ENCODE results near the gene CATSPER4.

The CATSPER4 gene

DNA sequence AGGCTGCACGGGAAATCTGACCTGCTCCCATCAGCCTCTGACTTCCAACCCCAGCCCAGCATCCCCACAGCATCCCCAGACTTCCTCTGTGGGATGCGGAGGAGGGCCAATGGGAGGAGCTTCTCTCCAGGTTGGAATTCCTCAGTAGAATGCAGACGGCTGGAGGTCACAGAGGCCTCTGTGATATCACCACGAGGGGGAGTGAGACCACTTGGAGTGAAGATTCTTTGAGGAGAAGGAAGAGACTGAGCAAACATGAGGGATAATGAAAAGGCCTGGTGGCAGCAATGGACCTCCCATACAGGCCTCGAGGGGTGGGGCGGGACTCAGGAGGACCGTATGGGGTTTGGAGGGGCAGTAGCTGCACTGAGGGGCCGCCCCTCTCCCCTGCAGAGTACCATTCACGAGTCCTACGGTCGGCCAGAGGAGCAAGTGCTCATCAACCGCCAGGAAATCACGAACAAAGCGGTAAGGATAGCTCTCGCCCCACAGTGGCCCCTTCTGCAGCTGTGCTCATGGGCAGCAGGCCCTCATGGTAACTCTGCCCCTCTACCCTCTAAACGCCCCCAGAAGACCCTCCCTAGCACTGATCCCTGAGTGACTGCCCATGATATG, at the start of gene CATSPER4:
Gene CATSPER4, plus strand, starts transcription at position 230 of the 615 bp plus-strand sequence. Its CDS starts 26 bp downstream, at position 256.
- H3K27ac ChIP-seq = no peak within 1 kb of the TSS

DNA sequence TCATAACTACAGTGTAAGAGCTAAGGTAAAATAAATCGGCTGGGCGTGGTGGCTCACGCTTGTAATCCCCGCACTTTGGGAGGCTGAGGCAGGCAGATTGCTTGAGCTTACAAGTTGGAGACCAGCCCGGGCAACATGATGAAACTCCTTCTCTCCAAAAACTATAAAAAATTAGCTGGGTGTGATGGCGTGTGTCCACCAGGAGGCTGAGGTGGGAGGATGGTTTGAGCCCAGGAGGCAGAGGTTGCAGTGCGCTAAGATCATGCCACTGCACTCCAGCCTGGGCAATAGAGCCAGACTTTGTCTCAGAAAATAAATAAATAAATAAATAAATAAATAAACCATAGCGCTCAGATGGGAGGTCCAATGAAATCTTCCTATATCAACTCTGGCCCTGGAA, 48.2 kb upstream of the CATSPER4 start:
- no peak overlapping the region for H3K4me3 ChIP-seq
- no peak overlapping the region for H3K27ac ChIP-seq

More for the DNA sequence above, at the start of gene CATSPER4:
- no peak within 1 kb of the TSS for H3K4me3 ChIP-seq

DNA sequence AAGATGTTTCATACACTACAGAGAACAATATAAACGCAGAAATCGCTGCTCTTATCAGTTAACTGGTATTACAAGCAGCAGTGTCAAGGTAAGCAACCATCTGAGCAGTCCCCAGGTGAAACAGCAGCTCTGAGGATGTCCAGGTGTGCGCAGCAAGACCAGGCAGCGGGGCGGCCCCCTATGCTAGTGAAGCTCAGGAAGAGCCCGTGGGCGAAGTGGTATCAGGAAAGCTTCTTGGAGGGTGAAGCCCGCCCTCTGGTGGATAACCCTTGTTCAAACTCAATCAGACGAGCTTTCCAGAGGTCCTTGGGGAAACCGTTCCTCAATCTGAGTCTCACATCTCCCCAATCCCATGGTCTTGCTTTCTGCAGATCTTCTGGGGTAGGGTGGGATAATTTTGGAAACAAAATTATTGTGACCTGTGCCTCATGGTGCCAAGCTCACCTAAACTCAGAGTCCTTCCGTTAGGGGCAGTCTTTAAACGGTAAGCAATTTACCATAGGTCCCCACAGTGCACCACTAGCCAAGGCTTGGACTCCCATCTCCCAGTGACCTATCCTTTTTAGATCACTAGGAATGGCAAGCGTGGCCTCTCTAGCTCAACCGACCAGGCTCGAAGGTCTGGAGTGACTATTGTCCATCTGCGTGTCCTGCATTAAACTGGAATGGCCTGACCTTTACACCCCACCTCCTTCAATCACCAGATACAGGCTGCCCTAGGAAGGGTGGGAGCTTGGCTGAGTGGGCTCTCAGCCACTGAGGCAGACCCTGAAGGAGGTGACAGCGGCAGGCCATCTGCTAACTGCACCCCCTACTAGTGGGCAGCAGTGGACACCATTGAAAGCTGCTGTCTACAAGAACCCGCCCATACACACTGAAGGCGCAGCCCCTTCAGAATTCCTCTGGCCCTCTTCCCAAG, 45.1 kb upstream of the CATSPER4 start:
- Histone ChIP-seq H3K4me3 (no peak overlapping the region), H3K27ac (no peak overlapping the region)

DNA sequence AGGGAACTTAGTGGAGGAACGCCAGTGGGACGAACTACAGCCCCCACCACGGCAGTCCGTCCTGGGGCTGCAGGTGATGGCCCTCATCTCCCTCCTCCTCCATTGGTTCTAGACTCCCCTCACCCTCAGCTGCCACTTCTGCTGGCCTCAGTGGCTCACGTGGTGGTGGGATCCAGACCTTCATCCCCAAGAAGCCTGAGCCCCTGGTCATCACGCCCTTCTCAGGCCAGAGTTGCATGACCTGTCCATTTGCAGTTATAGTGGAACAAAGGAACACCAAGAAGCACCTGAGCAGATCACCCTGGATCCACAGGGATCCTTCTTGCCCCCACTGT, 44.5 kb upstream of the CATSPER4 start:
- Histone ChIP-seq H3K27ac (no peak overlapping the region), H3K4me3 (no peak overlapping the region)

DNA sequence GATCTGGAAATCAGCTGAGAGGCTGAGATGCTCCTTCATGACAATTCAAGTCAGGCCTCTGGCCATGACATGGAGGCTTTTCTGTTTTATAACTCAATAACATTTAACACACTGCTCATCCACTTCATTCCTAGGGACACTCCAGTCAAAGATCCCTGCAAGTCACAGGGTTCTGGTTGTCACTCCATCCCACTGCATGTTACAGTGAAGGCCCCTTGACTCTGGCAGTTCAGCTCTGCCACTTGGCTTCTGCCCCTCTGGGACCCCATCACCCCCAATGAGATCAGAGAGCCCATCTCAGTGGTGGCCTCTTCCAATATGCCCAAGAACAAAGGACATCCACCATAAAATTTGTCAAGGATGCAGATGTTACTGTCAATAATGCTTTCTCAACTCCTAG, 41.5 kb upstream of the CATSPER4 start:
- no peak overlapping the region for H3K27ac ChIP-seq
- no peak overlapping the region for H3K4me3 ChIP-seq

DNA sequence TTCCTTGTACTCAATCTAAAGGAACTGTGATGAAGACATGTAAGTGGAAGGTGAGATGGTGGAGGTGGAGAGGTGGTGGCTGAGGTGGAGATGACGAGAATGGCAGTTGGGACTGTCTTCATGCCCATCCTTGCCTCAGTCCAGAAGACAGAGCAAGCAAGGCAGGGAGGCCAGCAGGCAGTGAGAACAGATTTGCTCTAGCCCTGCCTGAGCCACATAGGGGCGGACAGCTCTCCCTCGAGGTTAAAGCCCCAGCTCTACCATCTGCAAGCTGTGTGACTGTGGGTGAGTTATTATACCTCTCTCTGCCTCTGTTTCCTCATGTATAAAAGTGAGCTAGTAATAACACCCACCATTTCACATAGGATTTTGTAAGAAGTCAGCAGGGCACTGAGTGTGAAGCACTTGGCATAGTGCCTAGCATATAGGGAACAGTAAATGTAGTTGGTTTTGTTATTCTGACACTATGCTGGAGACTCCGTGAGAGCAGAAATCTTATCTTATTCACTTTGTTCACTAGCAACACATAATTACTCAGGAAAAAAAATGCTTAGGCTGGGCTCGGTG, 36.4 kb upstream of the CATSPER4 start:
- Histone ChIP-seq H3K27ac (no peak overlapping the region), H3K4me3 (no peak overlapping the region)

DNA sequence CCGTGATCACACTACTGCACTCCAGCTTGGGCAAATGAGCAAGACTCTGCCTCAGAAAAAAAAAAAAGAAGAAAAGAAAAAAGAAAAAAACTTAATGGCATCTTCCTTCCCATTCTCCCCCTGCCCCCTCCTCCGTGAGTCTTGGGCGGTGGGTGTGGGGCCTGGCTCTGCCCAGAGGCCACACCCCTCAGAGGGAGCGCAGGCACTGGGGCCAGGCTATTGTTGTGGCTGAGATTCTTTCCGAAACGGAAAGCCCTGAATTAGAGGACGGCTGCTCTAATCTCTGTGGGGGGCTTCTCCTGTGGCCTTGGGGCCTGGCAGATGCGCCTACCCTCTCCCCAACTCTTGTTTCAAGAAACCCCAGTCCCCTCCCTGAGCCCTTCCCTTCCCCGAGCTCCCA, 35.7 kb upstream of the CATSPER4 start:
- no peak overlapping the region for H3K4me3 ChIP-seq
- peak overlapping the region in 7 of 21 experiments; percentile 6 to 67 (median 34) for H3K27ac ChIP-seq

DNA sequence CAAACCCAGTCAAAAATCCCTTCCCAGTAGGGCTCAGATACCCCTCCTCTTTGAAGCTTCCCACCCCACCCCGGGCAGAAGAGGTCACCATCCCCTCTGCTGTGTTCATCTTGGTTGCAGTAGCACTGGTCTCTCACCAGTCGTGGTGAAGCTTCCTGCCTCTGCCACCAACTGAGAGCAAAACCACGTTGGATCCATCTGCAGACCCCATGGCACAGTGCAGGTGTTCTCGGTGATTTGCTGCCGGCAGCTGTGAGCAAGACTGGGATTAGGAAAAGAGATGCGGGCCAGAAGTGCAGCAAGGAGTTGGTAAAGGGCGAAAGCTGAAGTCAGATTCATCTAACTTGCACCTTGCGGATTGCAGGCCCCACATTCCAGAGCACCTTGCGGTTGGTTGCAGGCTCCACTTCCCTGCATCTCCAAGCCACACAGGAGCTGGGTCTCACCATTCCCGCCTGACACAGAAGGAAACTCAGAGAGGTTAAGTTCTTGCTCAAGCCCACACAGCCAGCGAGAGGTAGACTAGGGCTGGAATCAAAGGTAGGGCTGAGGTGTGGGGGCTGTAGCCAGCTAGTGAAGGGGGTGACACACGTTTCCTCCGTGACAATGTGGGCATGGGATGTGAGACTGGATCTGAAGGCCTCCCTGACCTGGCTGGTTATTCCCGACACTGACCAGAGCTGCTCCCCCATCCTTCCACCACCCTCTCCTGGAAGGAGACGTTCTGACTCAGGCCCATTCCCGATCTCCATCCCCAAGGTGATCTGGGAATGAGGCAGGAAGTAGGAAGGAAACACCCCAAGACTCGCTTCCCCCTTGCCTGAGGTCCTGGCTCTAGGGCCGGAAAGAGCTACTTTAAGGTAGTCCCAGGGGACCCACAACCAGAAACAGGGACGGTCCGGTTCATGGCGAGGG, 34.8 kb upstream of the CATSPER4 start:
- H3K4me3 ChIP-seq = peak overlapping the region in 2 of 7 experiments; percentile 1 to 15
- H3K27ac ChIP-seq = peak overlapping the region in 12 of 21 experiments; percentile 6 to 67 (median 48)

DNA sequence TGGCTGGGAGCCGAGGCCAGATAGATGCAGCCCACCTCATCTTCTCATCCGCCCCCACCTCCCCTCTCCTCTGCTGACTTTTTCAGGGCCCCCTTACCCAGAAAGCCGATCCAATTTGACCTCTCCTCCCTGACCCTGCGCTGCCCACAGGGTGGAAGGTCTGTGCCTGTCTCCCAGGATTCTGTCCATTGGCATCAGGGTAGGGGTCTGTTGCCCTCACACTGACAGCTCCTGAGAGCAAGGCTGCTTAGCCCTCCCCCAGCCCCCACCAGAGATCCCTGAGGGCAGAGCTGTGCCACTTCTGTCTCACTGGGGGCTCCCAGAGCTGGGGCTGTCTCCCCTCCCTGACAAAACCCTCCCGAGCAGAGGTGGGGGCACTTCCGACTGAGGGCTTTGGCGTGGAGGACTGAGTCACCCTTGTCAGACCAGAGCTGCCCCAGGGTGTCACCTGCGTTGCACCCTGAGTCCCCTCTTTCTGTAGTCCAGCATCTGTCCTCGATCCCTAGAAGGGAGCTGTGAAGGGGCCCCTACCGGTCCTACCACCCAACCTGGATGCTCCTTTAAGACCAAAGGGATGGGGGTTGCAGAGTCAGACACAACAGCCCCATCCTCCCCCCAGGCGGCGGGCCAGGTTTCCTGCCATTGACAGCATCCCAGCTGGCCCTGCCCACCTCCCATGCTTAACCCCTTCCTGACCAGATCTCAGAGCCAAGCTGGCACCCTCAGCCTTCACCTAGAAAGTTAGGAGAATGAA, 33.9 kb upstream of the CATSPER4 start:
- peak overlapping the region in 2 of 7 experiments; percentile 1 to 15 for H3K4me3 ChIP-seq
- H3K27ac ChIP-seq = peak overlapping the region in 11 of 21 experiments; percentile 12 to 70 (median 51)

DNA sequence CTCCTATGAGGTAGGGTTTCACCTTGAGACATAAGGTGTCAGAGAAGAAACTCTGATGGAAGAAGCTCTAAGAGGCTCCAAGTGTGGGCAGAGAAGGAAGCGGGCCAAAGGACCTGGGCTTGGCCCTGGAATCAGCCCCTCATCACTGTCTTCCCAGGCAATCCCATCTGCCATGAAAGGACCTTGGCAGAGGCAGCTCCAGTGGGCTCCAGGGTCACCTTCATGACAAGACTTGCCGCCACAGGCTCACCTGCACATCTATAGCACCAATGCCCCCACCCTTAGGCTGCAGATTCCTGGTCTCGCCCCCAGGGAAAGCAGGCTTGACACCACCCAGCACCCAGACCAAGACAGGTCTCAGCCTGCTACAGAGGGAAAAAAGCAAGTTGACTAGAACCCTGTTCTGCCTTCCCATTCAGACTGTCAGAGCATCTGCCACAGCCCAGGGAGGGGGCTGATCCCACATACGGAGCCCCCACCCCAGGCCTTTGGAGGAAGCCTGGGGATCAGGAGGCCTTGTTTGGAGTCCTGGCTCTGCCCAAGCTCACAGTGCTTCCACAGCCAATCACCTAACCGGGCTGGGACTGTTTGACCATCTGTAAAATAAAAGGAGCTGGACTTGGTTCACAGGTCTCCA, 32.0 kb upstream of the CATSPER4 start:
- Histone ChIP-seq H3K27ac (peak overlapping the region in 8 of 21 experiments; percentile 3 to 69 (median 46)), H3K4me3 (no peak overlapping the region)

DNA sequence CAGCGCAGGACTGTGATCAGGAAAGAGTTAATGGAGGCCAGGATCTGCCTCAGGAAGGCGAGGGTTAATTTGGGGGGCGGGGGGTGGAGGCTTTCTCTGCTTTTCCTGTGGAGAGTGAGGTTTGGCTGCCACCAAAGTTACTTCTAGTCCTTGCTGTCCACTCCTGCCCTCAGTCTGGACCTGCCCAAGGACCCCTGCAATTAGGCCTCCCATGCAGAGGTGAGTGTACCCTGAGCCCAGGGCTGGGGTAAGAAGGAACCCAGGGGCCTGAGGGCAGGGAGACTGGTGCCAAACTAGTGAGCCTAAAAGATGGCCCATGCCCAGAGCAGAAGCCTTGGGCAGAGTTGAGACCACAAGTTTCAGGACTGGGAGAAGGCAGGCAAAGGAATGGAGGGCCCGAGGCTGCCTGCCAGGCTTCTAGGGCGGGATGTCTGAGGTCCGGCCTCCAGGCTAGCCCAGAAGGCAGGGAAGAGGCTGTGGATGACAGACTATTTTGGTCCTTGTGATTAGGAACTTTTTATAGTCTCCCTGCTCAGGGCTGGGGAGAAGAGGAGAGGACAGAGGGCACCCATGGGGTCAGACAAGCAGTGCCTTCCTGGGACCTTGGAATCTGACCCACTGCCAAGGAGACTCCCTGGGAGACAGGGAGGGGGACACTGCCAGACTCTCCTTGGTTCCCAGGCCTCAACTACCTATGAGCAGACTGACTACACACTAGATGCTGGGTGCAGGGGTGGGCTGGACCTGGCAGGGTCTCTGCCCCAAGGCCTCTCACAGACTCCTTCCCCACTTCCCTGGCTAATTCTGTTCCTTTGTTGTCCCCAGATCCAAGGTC, 31.3 kb upstream of the CATSPER4 start, which contains the start of gene FAM110D:
Gene FAM110D, plus strand, starts transcription at position 172 of the 835 bp plus-strand sequence. CDS start 2,213 bp downstream, outside the sequence.
- H3K4me3 ChIP-seq = peak within 1 kb of the TSS in 6 of 7 experiments; percentile 3 to 47 (median 18)
- peak within 1 kb of the TSS in 14 of 21 experiments; percentile 3 to 69 (median 47) for H3K27ac ChIP-seq

DNA sequence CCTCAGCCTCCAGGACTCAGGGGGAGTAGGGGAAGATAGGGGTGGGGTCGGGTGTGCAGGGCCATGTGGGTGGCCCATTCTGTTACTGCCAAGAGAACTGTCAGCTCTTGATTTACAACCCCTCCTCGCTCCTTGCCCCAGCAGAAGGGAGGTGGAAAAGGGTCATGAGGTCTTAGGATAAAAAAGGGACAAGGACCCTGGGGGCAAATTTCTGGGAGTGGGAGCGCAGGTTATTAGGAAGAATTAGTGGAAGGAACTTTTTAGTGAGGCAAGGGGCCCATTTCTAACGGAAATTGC, 30.7 kb upstream of the CATSPER4 start:
- peak overlapping the region in 6 of 7 experiments; percentile 3 to 47 (median 18) for H3K4me3 ChIP-seq
- peak overlapping the region in 9 of 21 experiments; percentile 14 to 69 (median 45) for H3K27ac ChIP-seq

DNA sequence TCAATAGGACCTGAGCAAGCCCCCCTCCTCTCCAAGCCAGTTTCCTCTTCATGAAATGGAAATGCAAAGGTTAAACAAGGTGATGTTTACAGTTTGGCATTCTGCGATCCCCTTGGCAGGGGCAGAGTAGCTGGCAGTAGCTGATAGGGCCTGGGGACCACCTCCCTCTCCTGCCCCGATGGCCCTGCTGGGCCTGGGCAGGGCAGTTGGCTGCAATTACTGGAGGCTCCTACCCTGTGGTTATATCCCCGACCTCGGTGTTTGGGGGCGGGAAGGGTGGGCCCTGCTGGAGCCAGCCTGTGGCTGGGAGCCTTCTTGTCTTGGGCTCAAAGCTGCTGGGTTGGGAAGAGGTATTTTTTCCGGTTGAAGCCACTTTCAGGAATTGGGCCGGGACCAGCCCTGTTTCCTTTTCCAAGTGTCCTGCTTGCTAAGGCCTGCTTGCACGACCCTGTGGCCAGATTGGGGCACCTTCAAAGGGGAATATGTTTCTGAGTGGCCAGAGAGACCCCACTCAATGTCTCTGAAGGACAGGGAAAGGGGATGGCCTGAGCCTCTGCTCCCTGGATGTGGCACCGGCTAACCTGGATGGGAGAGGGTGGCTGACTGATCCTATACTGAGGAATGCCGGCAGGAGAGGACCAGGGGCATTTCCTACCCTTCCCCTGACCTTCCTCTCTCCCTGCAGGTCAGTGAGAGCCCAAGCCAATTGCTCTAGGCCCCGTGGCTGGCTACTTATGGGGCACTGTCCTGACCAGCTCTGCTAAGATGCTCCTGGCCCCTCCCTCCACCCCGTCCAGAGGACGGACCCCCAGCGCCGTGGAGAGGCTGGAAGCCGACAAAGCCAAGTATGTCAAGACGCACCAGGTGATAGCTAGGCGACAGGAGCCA, 29.6 kb upstream of the CATSPER4 start:
- Histone ChIP-seq H3K27ac (peak overlapping the region in 11 of 21 experiments; percentile 1 to 69 (median 34)), H3K4me3 (peak overlapping the region; percentile 17 to 47 (median 30))

DNA sequence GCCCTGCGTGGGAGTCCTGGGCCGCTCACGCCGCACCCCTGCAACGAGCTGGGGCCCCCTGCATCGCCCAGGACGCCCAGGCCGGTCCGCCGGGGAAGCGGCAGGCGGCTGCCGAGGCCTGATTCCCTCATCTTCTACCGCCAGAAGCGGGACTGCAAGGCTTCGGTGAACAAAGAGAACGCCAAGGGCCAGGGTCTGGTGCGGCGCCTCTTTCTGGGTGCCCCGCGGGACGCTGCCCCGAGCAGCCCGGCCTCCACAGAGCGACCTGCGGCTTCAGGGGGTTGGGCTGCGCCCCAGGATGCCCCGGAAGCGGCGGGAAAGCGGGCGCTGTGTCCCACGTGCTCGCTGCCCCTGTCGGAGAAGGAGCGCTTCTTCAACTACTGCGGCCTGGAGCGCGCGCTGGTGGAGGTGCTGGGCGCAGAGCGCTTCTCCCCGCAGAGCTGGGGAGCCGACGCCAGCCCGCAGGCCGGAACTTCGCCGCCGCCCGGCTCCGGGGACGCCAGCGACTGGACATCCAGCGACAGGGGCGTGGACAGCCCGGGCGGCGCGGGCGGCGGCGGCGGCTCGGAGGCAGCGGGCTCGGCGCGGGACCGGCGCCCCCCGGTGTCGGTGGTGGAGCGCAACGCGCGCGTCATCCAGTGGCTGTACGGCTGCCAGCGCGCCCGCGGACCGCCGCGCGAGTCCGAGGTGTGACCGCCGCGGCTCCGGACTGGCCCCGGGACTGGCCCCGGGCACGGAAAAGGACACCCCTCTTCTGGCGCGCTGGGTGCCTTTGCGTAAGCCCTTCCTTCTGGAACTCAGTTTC, 28.8 kb upstream of the CATSPER4 start:
- H3K4me3 ChIP-seq = peak overlapping the region; percentile 17 to 47 (median 30)
- H3K27ac ChIP-seq = peak overlapping the region in 9 of 21 experiments; percentile 1 to 51 (median 30)

DNA sequence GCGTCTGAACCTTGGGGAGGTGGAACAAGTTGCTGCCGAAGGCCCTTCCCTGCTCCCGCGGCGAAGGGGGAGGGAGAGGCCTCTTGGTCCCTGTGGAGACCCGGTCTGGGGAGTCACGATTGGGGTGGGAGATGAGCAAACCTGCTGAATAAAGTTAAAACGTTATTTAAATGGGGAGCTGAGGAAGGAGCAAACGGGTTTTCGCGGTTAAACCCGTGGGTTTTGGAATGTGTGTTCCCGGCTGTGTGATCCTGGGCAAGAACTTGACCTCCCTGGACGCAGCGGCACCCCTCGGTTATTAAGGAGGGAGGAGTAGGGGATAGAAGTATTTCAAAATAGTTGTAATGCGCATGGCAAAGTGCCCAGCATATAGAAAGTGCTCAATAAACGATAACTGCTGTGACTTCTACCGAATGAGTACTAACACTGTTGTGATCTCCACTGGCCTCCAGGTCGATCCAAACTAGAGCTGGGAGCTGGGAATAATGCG, 28.1 kb upstream of the CATSPER4 start:
- H3K27ac ChIP-seq = no peak overlapping the region
- H3K4me3 ChIP-seq = peak overlapping the region; percentile 17 to 47 (median 30)
